ENCODE measurements around the gene ASB16.
"Not testable (repeated sequence)": the region's sequence is repeated elsewhere in the genome, so short reads cannot be mapped to it uniquely, and the experiment has no call there.

The ASB16 gene

GRCh38 chr17:44170499-44171201 lies at the start of gene ASB16:
TSS of gene ASB16 (plus strand) at chr17:44170704. CDS start at chr17:44170790, 86 bp downstream.
- peak; percentile 49 for DNase-seq

- no peak for DNase-seq
Measured at GRCh38 chr17:44120851-44121605, 49.5 kb upstream of the ASB16 start.

- DNase-seq, result no peak
Measured at GRCh38 chr17:44121997-44122815, 48.3 kb upstream of the ASB16 start.

DNA sequence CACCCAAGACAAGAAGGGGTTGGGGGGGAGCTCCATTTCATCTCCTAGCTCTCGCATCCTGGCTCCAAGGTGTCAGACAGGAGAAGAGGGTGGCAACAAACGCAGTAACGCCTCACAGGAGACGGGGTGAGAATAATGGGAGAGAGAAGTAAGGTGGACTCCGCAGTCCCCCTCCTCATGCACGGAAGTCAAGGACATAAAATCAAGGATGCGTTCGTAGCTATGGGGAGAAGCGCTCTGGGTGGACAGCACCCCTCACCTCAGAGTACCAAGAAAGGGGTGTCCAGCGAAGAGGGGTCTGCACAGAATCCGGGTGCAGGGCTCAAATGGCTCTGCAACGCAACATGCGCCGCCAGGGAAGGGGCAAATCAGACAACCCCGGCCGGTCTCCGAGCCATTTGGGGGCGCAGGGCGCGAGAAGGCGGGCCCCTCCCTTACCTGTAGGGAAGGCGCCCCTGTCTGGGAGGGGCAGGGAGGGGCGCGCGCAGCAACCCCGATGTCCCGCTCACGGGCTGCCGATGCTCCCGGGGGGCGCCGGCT lies 47.6 kb upstream of the ASB16 start:
- DNase-seq, result no peak

DNA sequence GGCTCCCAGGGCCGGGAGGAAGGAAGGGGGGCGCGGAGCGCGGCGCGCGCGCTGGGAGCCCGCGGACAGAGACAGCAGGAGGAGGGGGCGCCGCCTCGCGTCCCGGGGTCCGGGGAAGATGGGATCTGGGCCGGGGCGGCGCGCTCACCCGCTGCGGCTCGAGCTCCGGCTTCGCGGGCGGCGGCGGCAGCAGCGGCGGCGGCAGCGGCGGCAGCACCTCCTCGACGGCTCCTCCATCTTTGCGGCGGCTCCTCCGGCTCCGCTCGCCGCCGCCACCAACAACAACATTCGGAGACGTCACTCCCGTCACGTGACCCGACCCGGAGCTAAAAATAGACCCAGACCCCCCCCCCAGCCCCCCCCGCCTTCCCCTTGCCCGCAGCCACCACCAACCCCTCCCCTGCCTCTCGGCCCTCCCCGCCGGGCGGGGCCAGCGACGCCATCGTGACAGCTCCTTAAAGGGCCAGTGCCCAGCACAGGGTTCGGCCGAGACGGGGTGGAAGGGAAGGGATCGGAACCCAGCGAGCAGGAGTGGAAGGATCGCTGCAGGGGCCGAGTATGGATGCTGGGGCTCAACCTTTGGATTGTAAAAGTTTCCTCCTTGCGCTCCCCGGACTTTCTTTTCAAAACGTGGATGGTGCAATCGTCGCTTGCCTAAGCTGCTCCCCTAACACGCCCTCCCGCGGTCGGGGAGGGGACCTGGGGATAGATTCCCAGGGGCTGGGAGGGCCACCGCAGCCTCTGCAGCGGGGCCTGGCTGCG lies 47.0 kb upstream of the ASB16 start, which contains the start of gene HDAC5:
Gene HDAC5, minus strand, starts transcription at position 286 of the 762 bp plus-strand sequence. CDS start 6,126 bp downstream, outside the sequence.
- DNase-seq, result peak; percentile 81

DNA sequence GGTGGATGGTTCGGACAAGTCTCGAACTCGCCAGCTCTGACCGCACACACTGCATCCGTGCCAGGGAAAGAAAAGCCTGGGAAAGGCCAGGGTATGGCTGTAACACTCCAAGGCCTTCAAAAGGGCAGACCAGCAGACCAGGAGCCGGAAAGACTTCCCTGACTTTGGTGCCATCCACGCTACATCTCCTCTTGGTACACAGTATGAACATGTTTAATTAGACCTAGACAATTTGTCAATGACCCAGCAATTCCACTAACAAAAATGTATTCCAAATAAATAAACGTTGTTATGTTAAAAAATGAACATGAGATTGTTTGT lies 46.4 kb upstream of the ASB16 start:
- no peak for DNase-seq

- DNase-seq, result no peak
Measured at GRCh38 chr17:44128383-44128782, 42.1 kb upstream of the ASB16 start.

DNA sequence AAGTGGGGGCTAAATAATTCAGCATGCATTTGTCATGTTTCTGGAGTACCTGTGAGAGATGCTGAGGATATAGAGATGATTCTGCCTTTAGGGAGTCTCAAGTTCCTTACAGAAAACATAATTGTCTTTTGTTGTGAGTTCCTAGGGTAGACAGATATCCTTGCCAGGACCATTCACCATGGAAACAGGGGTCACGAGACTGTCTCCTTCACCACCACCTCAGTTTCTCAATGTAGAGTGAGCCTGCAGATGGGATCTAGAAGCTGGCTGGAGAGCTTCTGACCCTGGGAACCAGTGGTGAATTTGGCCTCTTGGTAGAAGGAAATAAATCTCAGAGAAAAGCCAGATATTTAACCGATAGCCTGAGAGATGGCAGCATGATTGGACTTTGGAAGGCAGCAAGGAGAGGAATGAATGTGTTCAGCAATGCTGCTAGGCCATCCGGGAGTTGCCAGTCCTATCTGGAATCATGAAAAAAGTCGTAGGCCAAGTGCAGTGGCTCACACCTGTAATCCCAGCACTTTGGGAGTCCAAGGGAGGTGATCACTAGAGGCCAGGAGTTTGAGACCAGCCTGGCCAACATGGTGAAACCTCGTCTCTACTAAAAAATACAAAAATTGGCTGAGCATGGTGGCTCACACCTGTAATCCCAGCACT lies 39.7 kb upstream of the ASB16 start:
- DNase-seq, result no peak

GRCh38 chr17:44131372-44131771 lies 39.1 kb upstream of the ASB16 start:
- DNase-seq, result not testable (repeated sequence)

GRCh38 chr17:44132275-44132821 lies 38.2 kb upstream of the ASB16 start:
- no peak for DNase-seq

DNA sequence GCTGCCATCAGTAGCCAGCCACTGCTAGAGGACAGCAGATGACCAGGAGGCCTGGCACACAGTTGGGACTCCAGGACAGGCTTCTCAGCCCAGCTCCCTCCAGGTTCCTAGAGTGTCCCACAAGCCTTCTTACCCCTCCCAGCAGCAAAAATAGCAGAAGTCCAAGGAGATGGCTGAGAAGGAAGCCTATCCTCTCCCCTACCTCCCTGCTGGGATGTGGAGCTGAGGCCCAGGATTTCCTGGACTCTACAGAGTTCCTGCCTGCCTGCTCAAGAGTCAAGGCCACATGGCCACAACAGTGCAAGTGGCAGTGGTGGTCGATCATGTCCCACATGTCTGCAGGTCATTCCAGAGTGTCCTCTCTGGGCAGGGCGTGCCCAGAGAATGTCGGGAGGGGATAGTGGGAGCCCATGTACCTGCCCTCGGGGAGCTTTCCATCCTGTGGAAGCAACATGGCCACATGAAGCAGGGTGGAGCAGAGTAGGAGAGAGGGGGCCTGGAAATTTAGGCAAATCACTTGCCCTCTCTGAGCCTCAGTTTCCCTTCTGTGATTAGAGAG lies 36.5 kb upstream of the ASB16 start:
- no peak for DNase-seq

DNA sequence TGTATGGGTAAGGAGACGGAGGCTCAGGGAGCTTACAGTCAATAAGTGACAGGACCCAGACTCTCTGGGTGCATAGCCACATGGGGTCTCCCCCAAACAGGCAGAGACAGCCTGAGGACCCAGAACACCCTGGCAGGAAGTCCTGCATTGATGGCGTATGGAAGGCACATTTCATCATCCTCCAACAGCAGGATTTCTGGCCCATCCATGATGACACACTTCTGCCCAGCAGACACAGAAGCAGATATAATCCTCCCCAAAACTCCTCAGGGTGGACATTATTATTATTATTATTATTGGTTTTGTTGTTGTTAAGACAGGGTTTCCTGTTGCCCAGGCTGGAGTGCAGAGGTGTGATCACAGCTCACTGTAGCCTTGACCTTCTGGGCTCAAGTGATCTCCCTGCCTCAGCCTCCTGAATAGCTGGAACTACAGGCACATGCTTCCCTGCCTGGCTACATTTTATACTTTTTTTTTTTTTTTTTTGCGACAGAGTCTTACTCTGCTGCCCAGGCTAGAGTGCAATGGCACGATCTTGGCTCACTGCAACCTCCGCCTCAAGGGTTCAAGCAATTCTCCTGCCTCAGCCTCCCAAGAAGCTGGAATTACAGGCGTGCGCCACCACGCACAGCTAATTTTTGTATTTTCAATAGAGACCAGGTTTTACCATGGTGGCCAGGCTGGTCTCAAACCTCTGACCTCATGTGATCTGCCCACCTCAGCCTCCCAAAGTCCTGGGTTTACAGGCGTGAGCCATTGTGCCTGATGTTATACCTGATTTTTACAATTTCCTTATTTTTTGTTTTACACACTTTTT lies 35.5 kb upstream of the ASB16 start:
- no peak for DNase-seq

DNA sequence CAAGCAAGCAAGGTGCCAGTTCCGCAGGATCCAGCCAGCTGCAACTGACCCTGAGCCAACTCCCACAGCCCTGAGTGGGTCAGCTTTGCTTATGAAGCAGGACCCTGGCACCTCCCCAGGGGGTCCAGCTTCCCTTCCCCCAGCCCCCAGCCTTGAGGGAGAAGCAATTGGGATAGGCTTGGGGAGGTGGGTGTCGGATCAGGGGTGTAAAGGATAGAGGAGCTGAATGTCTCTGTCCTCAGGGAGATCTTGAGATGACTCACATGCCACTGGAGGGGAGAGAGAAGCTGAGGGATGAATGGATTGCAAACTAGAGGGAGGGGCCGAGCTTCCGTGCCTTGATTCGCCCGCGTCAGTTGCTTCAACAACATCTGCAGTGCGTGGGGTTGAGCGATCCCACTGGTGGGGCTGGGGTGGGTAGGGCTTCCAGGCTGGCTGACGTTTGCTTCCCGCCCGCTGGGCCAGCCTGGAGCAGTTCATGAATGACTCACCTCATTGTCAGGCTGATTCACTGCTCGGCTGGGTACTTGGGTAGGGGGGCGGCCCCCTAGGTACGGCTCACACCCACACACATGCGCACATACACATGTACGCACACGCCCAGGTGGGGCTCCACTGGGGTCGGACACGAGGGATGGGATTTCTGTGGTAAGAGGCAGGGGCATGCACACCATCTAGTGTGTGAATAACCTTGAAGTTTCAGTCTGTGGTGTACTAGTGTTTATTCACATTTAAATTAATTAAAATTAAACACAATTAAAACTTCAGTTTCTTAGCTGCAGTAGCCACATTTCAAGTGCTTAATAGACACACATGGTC lies 32.4 kb upstream of the ASB16 start:
- DNase-seq, result no peak

DNA sequence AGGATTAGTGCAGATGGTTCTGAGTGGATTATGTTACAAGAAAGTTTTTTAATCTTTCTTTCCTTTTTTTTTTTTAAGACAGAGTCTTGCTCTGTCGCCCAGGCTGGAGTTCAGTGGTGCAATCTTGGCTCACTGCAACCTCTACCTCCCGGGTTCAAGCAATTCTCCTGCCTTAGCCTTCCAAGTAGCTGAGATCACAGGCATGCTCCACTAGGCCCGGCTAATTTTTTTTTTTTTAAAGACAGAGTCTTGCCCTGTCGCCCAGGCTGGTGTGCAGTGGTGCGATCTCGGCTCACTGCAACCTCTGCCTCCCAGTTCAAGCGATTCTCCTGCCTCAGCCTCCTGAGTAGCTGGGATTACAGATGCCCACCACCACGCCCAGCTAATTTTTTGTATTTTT lies 26.6 kb upstream of the ASB16 start:
- not testable (repeated sequence) for DNase-seq

DNA sequence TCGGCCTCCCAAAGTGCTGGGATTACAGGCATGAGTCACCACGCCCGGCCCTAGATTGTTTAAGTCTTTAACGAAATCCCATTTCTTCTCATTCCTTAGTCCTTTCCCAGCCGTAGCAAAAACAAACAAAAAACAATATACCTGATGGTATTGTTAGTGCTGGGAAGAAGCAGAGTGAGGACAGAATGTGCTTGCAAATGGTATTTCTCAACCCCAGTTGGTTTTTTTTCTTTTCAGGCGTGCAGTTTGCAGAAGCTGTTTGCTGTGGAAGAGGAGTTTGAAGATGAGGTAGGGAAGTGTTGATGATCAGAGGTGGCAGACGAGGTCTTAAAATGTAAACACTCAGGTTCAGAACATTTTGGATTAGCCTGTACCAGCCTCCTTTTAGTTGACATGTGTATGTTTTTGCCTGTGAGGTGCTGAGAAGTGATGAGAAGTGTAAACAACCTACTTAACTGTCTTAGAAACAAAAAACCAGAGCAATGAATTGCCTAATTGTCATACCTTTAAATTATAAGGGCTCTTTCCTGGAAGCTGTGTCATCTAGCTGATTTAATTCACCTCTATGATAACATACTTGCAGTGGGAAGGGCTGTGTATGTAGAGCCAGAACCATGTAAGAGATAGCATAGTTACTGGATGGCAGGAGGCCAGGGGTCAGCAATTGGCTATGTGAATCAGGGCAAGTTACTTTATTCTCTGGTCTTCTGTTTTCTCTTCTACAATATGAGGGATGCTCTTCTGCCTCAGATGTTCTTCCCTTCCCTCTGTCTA lies 25.4 kb upstream of the ASB16 start:
- DNase-seq, result no peak

DNA sequence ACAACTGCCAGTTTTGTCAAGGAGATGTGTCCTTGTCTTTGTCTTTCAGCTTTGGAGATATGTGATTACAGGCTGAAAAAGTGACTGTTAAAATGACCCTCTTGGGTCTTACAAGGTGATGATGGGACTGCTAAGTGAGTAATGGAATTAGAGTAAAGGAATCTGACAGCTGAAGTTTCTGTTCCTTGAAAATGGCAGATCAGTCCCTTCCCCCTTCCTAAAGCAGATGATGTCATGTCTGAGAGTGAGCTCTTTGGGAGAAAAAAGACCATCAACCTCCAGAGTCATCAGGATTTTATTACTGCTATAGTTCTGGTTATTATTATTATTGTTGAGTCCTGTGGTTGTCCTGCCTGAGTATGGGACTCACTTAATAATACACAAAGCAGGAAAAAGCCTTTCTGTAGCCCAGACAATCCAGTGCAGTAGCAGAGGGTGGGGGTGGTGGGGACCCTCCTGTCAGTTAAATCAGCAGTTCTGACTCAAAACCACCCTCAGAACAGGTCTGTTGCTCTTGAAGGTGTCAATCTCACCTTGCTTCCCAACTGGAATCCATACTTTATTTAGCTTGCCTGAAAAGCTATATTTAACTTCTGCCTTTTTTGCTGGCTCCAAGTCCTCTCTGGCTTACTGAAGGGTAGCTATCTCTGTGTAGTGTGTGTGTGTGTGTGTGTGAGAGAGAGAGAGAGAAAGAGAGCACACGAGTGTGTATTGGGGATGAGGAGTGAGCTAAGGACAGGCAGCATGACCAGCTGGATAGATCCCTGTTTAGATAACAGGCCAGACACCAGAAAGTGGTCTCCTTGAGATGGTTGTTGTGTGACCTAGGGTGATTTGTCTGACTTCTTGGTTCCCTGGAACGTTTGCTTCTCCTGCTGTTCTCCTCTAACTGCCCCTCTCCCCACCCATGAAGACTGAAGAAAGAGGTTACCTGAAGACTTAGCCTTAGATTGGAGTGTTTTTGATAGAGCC lies 23.8 kb upstream of the ASB16 start:
- no peak for DNase-seq

DNA sequence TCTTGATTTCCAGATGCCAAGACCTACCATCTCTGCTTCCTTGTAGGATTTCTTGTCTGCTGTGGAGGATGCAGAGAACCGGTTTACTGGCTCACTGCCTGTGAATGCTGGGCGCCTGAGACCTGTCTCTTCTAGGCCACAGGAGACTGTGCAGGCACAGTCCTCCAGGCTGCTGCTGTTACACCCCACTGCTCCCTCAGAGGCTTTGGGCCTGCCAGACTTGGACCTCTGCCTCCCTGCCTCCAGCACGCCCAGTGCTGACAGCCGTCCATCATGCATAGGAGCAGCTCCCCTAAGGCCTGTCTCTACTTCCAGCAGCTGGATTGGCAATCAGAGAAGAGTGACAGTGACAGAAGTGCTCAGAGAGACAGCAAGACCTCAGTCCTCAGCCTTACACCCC lies 22.7 kb upstream of the ASB16 start:
- no peak for DNase-seq
